K562 (cell line): Measurements from ENCODE around the gene CD207. TPM values are rescaled to one million over a fixed set of nuclear protein-coding genes. Genes with fewer than 3 reads are reported as not detected.

ENCODE experiments used
- ATAC-seq: fragments of 200-7000 bp; cut with Tn5 transposase; 3 replicates; pipeline ENCODE4 v1.9.1; 2020; ENCODE audit warnings: moderate library complexity
- BruUV-seq: library from RNA; stranded (reverse); fragments of 400-500 nt; replicated peaks from 2 replicates; lab custom pipeline; 2021; lab: Mats Ljungman, UMichigan
- CTCF ChIA-PET: fragments of 300-600 bp; formaldehyde crosslinking; extraction: SDS; loops from one replicate; lab custom pipeline; 2021; ENCODE audit warnings: low intra/inter-chr PET ratio; lab: Yijun Ruan, JAX
- POLR2A ChIA-PET: fragments of 300-600, 350-650 bp; sonication (Branson Sonifier 250); formaldehyde crosslinking; extraction: SDS; loops from one replicate; lab custom pipeline; 2021; ENCODE audit warnings: antibody characterized with exemption, inconsistent platforms; lab: Yijun Ruan, JAX
- DNase-seq, 4 experiments: peaks; one replicate each; pipeline versions ENCODE4 v3.0.0 to v3.0.0-alpha.2; 2011 to 2018; ENCODE audit warnings: low spot score in 3 of 4, mixed read lengths in 3 of 4; ENCODE audit errors: extremely low read depth in 1 of 4
- FAIRE-seq: peaks from 2 replicates; lab custom pipeline; 2011; peaks lifted over from hg19 to GRCh38; lab: Jason Lieb, UNC
- H2AFZ ChIP-seq: 2 replicates; pipeline ENCODE4 v1.6.0; 2011; ENCODE audit warnings: low read depth, low read length, control low read depth, inconsistent platforms
- H3K27ac ChIP-seq: fragments of 200-600 bp; 3 replicates; pipeline ENCODE4 v1.8.0; 2011; ENCODE audit warnings: low read depth, mild to moderate bottlenecking, control low read depth, inconsistent platforms, low read length, moderate library complexity, mixed read lengths; ENCODE audit errors: extremely low read depth
- H3K27me3 ChIP-seq, 2 experiments: fragments of 300-600 bp in 1 of 2; 2 replicates in 1 of 2; 3 replicates in 1 of 2; pipeline versions ENCODE4 v1.6.0 to v1.8.0; 2011; ENCODE audit warnings: inconsistent platforms in 2 of 2, low read length in 2 of 2, mild to moderate bottlenecking in 1 of 2, mixed read lengths in 1 of 2, moderate library complexity in 1 of 2; ENCODE audit not compliant: control insufficient read depth in 2 of 2, insufficient read depth in 2 of 2
- H3K36me3 ChIP-seq: fragments of 300-600 bp; 3 replicates; pipeline ENCODE4 v1.8.0; 2011; ENCODE audit warnings: mild to moderate bottlenecking, low read length, inconsistent platforms; ENCODE audit not compliant: control insufficient read depth, insufficient read depth
- H3K4me1 ChIP-seq, 2 experiments: fragments of 200-600 bp in 1 of 2; replicated peaks in 1 of 2; 2 replicates in 1 of 2; 3 replicates in 1 of 2; pipeline versions ENCODE4 v1.5.1 to v1.8.0; 2011; ENCODE audit warnings: inconsistent platforms in 2 of 2, low read length in 2 of 2, mild to moderate bottlenecking in 1 of 2, mixed read lengths in 1 of 2, moderate library complexity in 1 of 2; ENCODE audit not compliant: control insufficient read depth in 2 of 2, insufficient read depth in 2 of 2
- H3K4me2 ChIP-seq: 2 replicates; pipeline ENCODE4 v1.6.1; 2011; ENCODE audit warnings: low read length, control low read depth, inconsistent platforms, mixed read lengths; ENCODE audit not compliant: insufficient read depth
- H3K4me3 ChIP-seq: fragments of 200-600 bp; sonication (generic), shearing (Covaris generic); 2 replicates; pipeline ENCODE4 v1.5.1; 2016; ENCODE audit warnings: control low read depth, inconsistent platforms
- H3K79me2 ChIP-seq: fragments of 200-600 bp; 3 replicates; pipeline ENCODE4 v1.8.0; 2011; ENCODE audit warnings: low read length, inconsistent platforms; ENCODE audit not compliant: control insufficient read depth, insufficient read depth
- H3K9ac ChIP-seq, 2 experiments: 2 replicates each; pipeline versions ENCODE4 v1.6.0 to v1.6.1; 2011; ENCODE audit warnings: low read depth in 2 of 2, low read length in 2 of 2, control low read depth in 1 of 2, inconsistent platforms in 1 of 2, mild to moderate bottlenecking in 1 of 2, mixed read lengths in 1 of 2; ENCODE audit not compliant: insufficient read depth in 1 of 2
- H3K9me1 ChIP-seq: one replicate; pipeline ENCODE4 v1.6.0; 2011; ENCODE audit warnings: inconsistent platforms, mild to moderate bottlenecking, low read length, moderate library complexity; ENCODE audit not compliant: control insufficient read depth, insufficient read depth
- H3K9me3 ChIP-seq: replicated peaks from 2 replicates; pipeline ENCODE4 v1.5.1; 2011; ENCODE audit warnings: low read depth, low read length, inconsistent platforms; ENCODE audit not compliant: control insufficient read depth, insufficient read depth
- H4K20me1 ChIP-seq: replicated peaks from 2 replicates; pipeline ENCODE4 v1.6.1; 2011; ENCODE audit warnings: low read length, inconsistent platforms, mixed read lengths; ENCODE audit not compliant: control insufficient read depth, insufficient read depth
- CBFB ChIP-seq: sonication (generic); formaldehyde crosslinking; IDR thresholded peaks from 2 replicates; pipeline ENCODE4 v1.4.0; 2020; ENCODE audit warnings: mild to moderate bottlenecking, missing genetic modification reagents
- CC2D1A ChIP-seq: fragments of 450-650 bp; IDR thresholded peaks from 2 replicates; pipeline ENCODE4 v1.6.1; 2017; ENCODE audit warnings: mild to moderate bottlenecking
- CTBP1 ChIP-seq: fragments of 450-650 bp; IDR thresholded peaks from 2 replicates; pipeline ENCODE4 v1.6.1; 2016; ENCODE audit warnings: borderline replicate concordance
- CTCF ChIP-seq, 3 experiments: IDR thresholded peaks in 2 of 3; conservative IDR thresholded peaks in 1 of 3; 2 replicates each; pipeline ENCODE4 v1.5.1; 2011 to 2012; ENCODE audit warnings: low read length in 3 of 3, mild to moderate bottlenecking in 3 of 3, control low read depth in 2 of 3, improper control_type of control experiment in 1 of 3, inconsistent platforms in 1 of 3, low read depth in 1 of 3, mixed read lengths in 1 of 3, moderate library complexity in 1 of 3; ENCODE audit not compliant: insufficient read depth in 2 of 3
- KLF16 ChIP-seq: IDR thresholded peaks from 2 replicates; pipeline ENCODE4 v1.6.1; 2016; ENCODE audit warnings: antibody characterized with exemption
- L3MBTL2 ChIP-seq: fragments of 450-650 bp; IDR thresholded peaks from 2 replicates; pipeline ENCODE4 v1.6.1; 2016; ENCODE audit warnings: mild to moderate bottlenecking, moderate library complexity
- MTA2 ChIP-seq: fragments of 450-650 bp; IDR thresholded peaks from 2 replicates; pipeline ENCODE4 v1.6.1; 2016; ENCODE audit warnings: low read depth
- NR1H2 ChIP-seq: sonication (generic); formaldehyde crosslinking; IDR thresholded peaks from 2 replicates; pipeline ENCODE4 v1.4.0; 2020; ENCODE audit warnings: mild to moderate bottlenecking, missing genetic modification reagents
- RB1 ChIP-seq: fragments of 450-650 bp; IDR thresholded peaks from 2 replicates; pipeline ENCODE4 v1.6.1; 2017; ENCODE audit warnings: low read depth, mild to moderate bottlenecking
- SAP30 ChIP-seq: fragments of 200-600 bp; sonication (generic); IDR thresholded peaks from 2 replicates; pipeline ENCODE4 v1.6.1; 2012; ENCODE audit warnings: borderline replicate concordance, low read depth, mild to moderate bottlenecking, moderate library complexity, low read length, control low read depth, inconsistent platforms; ENCODE audit not compliant: insufficient read depth, poor library complexity, severe bottlenecking
- TAF9B ChIP-seq: fragments of 450-650 bp; IDR thresholded peaks from 2 replicates; pipeline ENCODE4 v1.6.1; 2018; ENCODE audit warnings: mild to moderate bottlenecking; ENCODE audit not compliant: partially characterized antibody
- TFAP4 ChIP-seq: sonication (generic); formaldehyde crosslinking; IDR thresholded peaks from 2 replicates; pipeline ENCODE4 v1.8.0; 2022; ENCODE audit warnings: missing genetic modification reagents, mild to moderate bottlenecking, moderate library complexity, borderline replicate concordance
- ZMIZ1 ChIP-seq, 2 experiments: fragments of 150-350 bp in 1 of 2; IDR thresholded peaks; 2 replicates each; pipeline ENCODE4 v1.6.1; 2012 to 2016; ENCODE audit warnings: low read depth in 2 of 2, low read length in 2 of 2, mild to moderate bottlenecking in 1 of 2, moderate library complexity in 1 of 2
- ZNF347 ChIP-seq: fragments of 450-650 bp; formaldehyde crosslinking; IDR thresholded peaks from 2 replicates; pipeline ENCODE4 v1.4.0; 2020; ENCODE audit warnings: low read depth, mild to moderate bottlenecking, moderate library complexity
- WGBS: fragments of 100-300 bp; shearing (Covaris generic); methylation state at CpG from one replicate; pipeline ENCODE4 v1.1.6; 2016; ENCODE audit warnings: low coverage, mixed read lengths; ENCODE audit not compliant: insufficient coverage; ENCODE audit errors: missing lambda C conversion rate; 5-methylcytosine and 5-hydroxymethylcytosine counted together
- in situ Hi-C: fragments of 300-500 bp; cut with MboI; formaldehyde crosslinking; loops from 4 replicates; pipeline ENCODE4 v1.15.0; 2018; ENCODE audit warnings: inconsistent platforms, mixed read lengths
- intact Hi-C: fragments of 100-400 bp; cut with micrococcal nuclease; formaldehyde crosslinking; loops from 2 replicates; pipeline ENCODE4 v1.14.2; 2022
- polyA plus RNA-seq, 8 experiments: library from polyadenylated mRNA; depleted of rRNA in 4 of 8; stranded (reverse) in 5 of 8; unstranded in 3 of 8; fragments of >200 nt; fragmentation: Nextera tagmentation in 2 of 8; fragmentation: Illumina TruSeq in 1 of 8; extraction: Ambion mirVana in 2 of 8; extraction: Trizol in 1 of 8; gene quantifications; 2 replicates each; pipeline versions ENCODE4 v1.2.1 to v1.2.3, GENCODE V29; 2011 to 2014; ENCODE audit warnings: inconsistent platforms in 1 of 8, missing spikeins in 1 of 8
- total RNA-seq, 7 experiments: library from RNA; depleted of rRNA in 6 of 7; stranded (reverse); fragments of >200 nt in 6 of 7; fragmentation: Illumina TruSeq in 2 of 7; extraction: Trizol in 2 of 7; gene quantifications; 2 replicates each; pipeline versions ENCODE4 v1.2.1 to v1.2.3, GENCODE V29; 2011 to 2021; ENCODE audit warnings: low replicate concordance in 1 of 7

CD207 gene
- total and polyA plus RNA-seq, 9 of the 15 experiments (the other 6 are each of a cell fraction or from before 2014, with no cell fraction given): not detected

- no peaks in the 10 kb centered on the region for H3K4me1 ChIP-seq
- H3K9me1 ChIP-seq: no peaks in the 10 kb centered on the region
- 7% methylated on average over 21 of the region's 21 CpGs for WGBS
- no peak overlapping the region for H3K27ac ChIP-seq
- no peaks in the 10 kb centered on the region for H3K9me3 ChIP-seq
- CTCF ChIA-PET: interaction anchor here (0.6 to 2.7 kb wide), 9 partner anchors 10 to 1827 kb away, joined by 3 to 42 read pairs (median 3); partner anchors contain the start of gene TEX261
- BruUV-seq: no TSS peak
- H3K27me3 ChIP-seq: peaks cover 31 to 40% of the 10 kb centered on the region in 2 experiments; a peak in 3 of 5 replicates
- no peak overlapping the region for H3K4me3 ChIP-seq
- FAIRE-seq (peak; percentile 89), ATAC-seq (peak; percentile 99), DNase-seq (peak; percentile 79 to 88 (median 85))
- 0 out of 2 replicates have a peak overlapping the region, but pooled peaks have one; percentile 21 for H2AFZ ChIP-seq
- no peaks in the 10 kb centered on the region for H3K79me2 ChIP-seq
- no peaks in the 10 kb centered on the region for H3K36me3 ChIP-seq
- no peaks in the 10 kb centered on the region; the same call in 1 of the 2 replicates for H4K20me1 ChIP-seq
- in situ Hi-C loops (no loop called here), intact Hi-C loops (loop anchor here (2.0 to 5.0 kb wide), 2 partner anchors 75 to 85 kb away; no protein-coding TSS in a partner anchor)
- POLR2A ChIA-PET: interaction anchor here (1.2 kb wide), 1 partner anchor 12 kb away, joined by 3 read pairs; no protein-coding TSS in a partner anchor
- H3K4me2 ChIP-seq: no peak overlapping the region
- H3K9ac ChIP-seq: no peak overlapping the region
- TF ChIP-seq NR1H2 (CRISPR knock-in tag): no peak
- TF ChIP-seq MTA2: no peak
- TF ChIP-seq ZMIZ1 (IDR thresholded peaks at IDR 0.05; ENCODE audit: low read depth in 2 of 2, low read length in 2 of 2): no peak
- no peak for TF ChIP-seq SAP30
- TF ChIP-seq CTBP1: 0 out of 2 replicates have a peak, but pooled peaks have one; percentile 12
- TF ChIP-seq TFAP4 (CRISPR knock-in tag): 0 out of 2 replicates have a peak, but pooled peaks have one; percentile 20
- TF ChIP-seq L3MBTL2: no peak
- no peak for TF ChIP-seq ZNF347 (CRISPR knock-in tag)
- TF ChIP-seq CTCF (IDR thresholded peaks at IDR 0.05 in 2 of 3, conservative IDR thresholded peaks at IDR 0.05 in 1 of 3; ENCODE audit: insufficient read depth in 2 of 3, low read depth in 1 of 3, low read length in 3 of 3): peak; percentile 98
- 0 out of 2 replicates have a peak, but pooled peaks have one; percentile 15 for TF ChIP-seq CC2D1A
- 0 out of 2 replicates have a peak, but pooled peaks have one; percentile 57 for TF ChIP-seq KLF16
- no peak for TF ChIP-seq CBFB (CRISPR knock-in tag)
- 0 out of 2 replicates have a peak, but pooled peaks have one; percentile 43 for TF ChIP-seq RB1
- TF ChIP-seq TAF9B: no peak
Measured at GRCh38 chr2:70861777-70862625, 26.4 kb upstream of the CD207 start.
